ENCODE results near the gene LRMDA. TPM values are rescaled to one million over a fixed set of nuclear protein-coding genes. Genes with fewer than 3 reads are reported as not detected.

Gene LRMDA
- total and polyA plus RNA-seq, 2 of the 4 experiments (the other 2 are of a cell fraction) = 0.07 TPM; not detected in 1

DNA sequence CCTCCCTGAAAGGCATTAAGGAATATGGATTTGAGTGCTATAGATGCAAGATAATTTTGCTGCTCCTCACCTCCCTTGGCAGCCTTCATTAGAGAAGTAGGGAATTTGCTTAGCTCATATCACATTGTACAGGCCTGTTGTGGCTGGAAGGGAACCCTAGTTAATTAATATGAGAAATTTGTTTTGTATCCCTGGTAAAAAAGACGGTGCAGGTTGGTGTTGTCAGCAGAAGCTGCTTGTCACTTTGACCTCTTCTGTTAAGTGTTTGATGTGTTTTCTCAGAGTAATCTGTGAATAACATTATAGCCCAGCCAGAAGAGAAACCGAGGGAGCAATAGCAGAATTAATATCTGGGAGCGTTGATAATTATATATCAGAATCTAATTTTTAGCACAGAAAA is 278.4 kb downstream of the LRMDA start:
- POLR2A ChIA-PET (ENCODE audit: unreplicated experiment) = no interaction called here
- H3K18ac ChIP-seq (ENCODE audit: low read depth, low read length) = no peak overlapping the region
- H2BK5ac ChIP-seq (ENCODE audit: low read depth, low read length, poor library complexity, severe bottlenecking) = no peak overlapping the region
- H2AK5ac ChIP-seq (ENCODE audit: low read depth, low read length) = no peak overlapping the region
- no peaks in the 10 kb centered on the region for H3K4me1 ChIP-seq (ENCODE audit: control insufficient read depth, insufficient read depth, low read length)
- no peak overlapping the region for H3K56ac ChIP-seq (ENCODE audit: extremely low read depth, insufficient read depth, low read length)
- CTCF ChIA-PET = interaction anchor here (0.8 kb wide), 1 partner anchor 88 kb away, joined by 3 read pairs; no protein-coding TSS in a partner anchor
- no peak for TF ChIP-seq FOS (IDR thresholded peaks at IDR 0.05; ENCODE audit: low read depth, low read length)
- TF ChIP-seq RCOR1 (IDR thresholded peaks at IDR 0.05; ENCODE audit: insufficient replicate concordance, low read length) = no peak
- no peak overlapping the region for H3K14ac ChIP-seq (replicated peaks; ENCODE audit: low read depth, low read length)
- H3K36me3 ChIP-seq (ENCODE audit: control insufficient read depth, insufficient read depth, low read length) = no peaks in the 10 kb centered on the region
- no peak overlapping the region for H4K91ac ChIP-seq (ENCODE audit: insufficient read depth, low read depth, low read length)
- H3K27me3 ChIP-seq (ENCODE audit: control insufficient read depth, insufficient read depth, low read length) = peaks cover 7% of the 10 kb centered on the region; the same call in 1 of the 2 replicates
- intact Hi-C loops (cut with micrococcal nuclease) = no loop called here
- no peaks in the 10 kb centered on the region for H3K79me1 ChIP-seq (ENCODE audit: low read depth in 1 of 2, low read length in 2 of 2)
- dilution Hi-C loops (cut with HindIII; ENCODE audit: low sequenced_read_pairs, unreplicated experiment) = no loop called here
- no peak overlapping the region for H2BK15ac ChIP-seq (ENCODE audit: low read depth, low read length)
- no peak overlapping the region for H4K5ac ChIP-seq (ENCODE audit: low read depth, low read length)
- DNase-seq = no peak
- H3K23ac ChIP-seq (ENCODE audit: low read depth, low read length) = no peak overlapping the region
- WGBS, 2 experiments (ENCODE audit: extremely low coverage in 2 of 2, insufficient read length in 1 of 2) = no CpG with 5 or more reads among the region's 3 CpGs
- in situ Hi-C loops (cut with MboI; ENCODE audit: low sequenced_read_pairs) = no loop called here
- no peaks in the 10 kb centered on the region for H4K20me1 ChIP-seq (ENCODE audit: insufficient read depth, low read length)
- no peak overlapping the region for H3K9ac ChIP-seq (ENCODE audit: low read depth, low read length)
- ATAC-seq (ENCODE audit: low read depth) = no peak
- H2AK9ac ChIP-seq (replicated peaks; ENCODE audit: low read depth, low read length, poor library complexity) = no peak overlapping the region
- H3K4me3 ChIP-seq (ENCODE audit: insufficient read depth, low read depth, low read length) = no peak overlapping the region
- H3K4ac ChIP-seq (ENCODE audit: low read depth, low read length) = no peak overlapping the region
- H2BK120ac ChIP-seq (ENCODE audit: low read depth, low read length) = no peak overlapping the region
- no peaks in the 10 kb centered on the region for H3K9me3 ChIP-seq (ENCODE audit: control insufficient read depth, insufficient read depth, low read length)
- no TSS peak for BruUV-seq (replicated peaks)
- H3K9me1 ChIP-seq (ENCODE audit: insufficient read depth, low read length) = no peaks in the 10 kb centered on the region
- no peak overlapping the region for H2BK20ac ChIP-seq (ENCODE audit: low read depth, low read length)
- H3K27ac ChIP-seq (ENCODE audit: insufficient read depth, low read length) = no peak overlapping the region
- H4K8ac ChIP-seq (ENCODE audit: low read depth in 2 of 2, low read length in 2 of 2) = no peak overlapping the region
- H3K4me2 ChIP-seq (ENCODE audit: low read depth, low read length) = no peak overlapping the region
- H2AFZ ChIP-seq (replicated peaks; ENCODE audit: low read length, poor library complexity) = no peak overlapping the region

All from IMR-90 (cell line).